ENCODE results near the gene HYDIN.

DNA sequence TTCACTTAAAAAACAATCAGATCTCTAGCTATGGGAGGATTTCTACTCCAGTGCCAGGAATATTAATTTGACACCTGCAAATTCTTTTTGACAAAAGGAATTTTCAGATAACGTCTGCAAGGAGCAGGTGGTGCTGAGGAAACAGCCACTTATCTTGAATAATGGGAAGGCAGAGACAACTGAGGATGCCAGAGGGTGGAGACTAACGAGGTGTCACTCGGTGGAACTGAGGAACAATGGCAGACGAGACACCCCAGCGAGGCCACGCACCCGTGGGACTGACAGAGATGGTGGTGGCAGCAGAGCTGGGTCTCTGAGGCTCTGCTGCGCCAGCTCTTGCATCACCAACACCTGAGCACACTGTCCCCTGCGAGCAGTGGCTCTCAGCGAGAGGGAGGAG is 471.7 kb downstream of the HYDIN start:
- no peak for TF ChIP-seq EZH2phosphoT487 (IDR thresholded peaks at IDR 0.05; ENCODE audit: borderline replicate concordance)
- TF ChIP-seq, protein P1, sequence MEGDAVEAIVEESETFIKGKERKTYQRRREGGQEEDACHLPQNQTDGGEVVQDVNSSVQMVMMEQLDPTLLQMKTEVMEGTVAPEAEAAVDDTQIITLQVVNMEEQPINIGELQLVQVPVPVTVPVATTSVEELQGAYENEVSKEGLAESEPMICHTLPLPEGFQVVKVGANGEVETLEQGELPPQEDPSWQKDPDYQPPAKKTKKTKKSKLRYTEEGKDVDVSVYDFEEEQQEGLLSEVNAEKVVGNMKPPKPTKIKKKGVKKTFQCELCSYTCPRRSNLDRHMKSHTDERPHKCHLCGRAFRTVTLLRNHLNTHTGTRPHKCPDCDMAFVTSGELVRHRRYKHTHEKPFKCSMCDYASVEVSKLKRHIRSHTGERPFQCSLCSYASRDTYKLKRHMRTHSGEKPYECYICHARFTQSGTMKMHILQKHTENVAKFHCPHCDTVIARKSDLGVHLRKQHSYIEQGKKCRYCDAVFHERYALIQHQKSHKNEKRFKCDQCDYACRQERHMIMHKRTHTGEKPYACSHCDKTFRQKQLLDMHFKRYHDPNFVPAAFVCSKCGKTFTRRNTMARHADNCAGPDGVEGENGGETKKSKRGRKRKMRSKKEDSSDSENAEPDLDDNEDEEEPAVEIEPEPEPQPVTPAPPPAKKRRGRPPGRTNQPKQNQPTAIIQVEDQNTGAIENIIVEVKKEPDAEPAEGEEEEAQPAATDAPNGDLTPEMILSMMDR (conservative IDR thresholded peaks at IDR 0.05; ENCODE audit: low read length) = no peak

Measured in Loucy (cell line).